ENCODE measurements around the gene MDK.

DNA sequence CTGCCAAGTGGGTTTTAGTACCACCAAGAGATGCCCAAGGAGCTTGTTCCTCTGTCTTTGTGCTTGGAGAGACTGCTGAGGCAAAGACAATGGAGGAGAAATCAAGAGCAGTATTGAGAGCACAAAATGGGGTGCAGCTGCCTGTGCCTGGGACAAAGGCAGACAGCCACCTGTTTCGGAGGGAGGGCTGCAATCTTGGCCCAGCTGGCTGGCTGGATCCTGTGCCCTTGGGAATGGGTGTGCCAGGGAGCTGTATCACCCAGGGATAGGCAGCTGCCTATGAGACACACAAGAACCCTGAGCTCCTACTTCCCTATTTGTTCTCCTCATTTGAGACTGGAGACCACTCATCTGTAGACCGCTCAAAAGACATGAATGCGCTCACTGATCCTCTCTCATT is 33.4 kb downstream of the MDK start:
- TF ChIP-seq ZNF223 (tag by site-specific recombination; IDR thresholded peaks at IDR 0.05): no peak
- TF ChIP-seq, protein P1, sequence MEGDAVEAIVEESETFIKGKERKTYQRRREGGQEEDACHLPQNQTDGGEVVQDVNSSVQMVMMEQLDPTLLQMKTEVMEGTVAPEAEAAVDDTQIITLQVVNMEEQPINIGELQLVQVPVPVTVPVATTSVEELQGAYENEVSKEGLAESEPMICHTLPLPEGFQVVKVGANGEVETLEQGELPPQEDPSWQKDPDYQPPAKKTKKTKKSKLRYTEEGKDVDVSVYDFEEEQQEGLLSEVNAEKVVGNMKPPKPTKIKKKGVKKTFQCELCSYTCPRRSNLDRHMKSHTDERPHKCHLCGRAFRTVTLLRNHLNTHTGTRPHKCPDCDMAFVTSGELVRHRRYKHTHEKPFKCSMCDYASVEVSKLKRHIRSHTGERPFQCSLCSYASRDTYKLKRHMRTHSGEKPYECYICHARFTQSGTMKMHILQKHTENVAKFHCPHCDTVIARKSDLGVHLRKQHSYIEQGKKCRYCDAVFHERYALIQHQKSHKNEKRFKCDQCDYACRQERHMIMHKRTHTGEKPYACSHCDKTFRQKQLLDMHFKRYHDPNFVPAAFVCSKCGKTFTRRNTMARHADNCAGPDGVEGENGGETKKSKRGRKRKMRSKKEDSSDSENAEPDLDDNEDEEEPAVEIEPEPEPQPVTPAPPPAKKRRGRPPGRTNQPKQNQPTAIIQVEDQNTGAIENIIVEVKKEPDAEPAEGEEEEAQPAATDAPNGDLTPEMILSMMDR (tag by site-specific recombination; IDR thresholded peaks at IDR 0.05): no peak
- no peak for TF ChIP-seq KLF10 (tag by site-specific recombination; IDR thresholded peaks at IDR 0.05)
- no peak for TF ChIP-seq ZNF133 (tag by site-specific recombination; IDR thresholded peaks at IDR 0.05)
- TF ChIP-seq YY1 (tag by site-specific recombination; IDR thresholded peaks at IDR 0.05): no peak
